A549 (cell line): ENCODE results near the gene ALOX5. TPM values are rescaled to one million over a fixed set of nuclear protein-coding genes. Genes with fewer than 3 reads are reported as not detected.

Experiments used
- ATAC-seq, 2 experiments: fragments of 200-7000 bp in 1 of 2; fragments of >200 bp in 1 of 2; cut with Nextera tagmentation in 1 of 2; cut with Tn5 transposase in 1 of 2; 3 replicates each; pipeline versions ENCODE4 v1.8.0 to v1.9.1; 2018 to 2020; ENCODE audit warnings: mild to moderate bottlenecking in 1 of 2, moderate library complexity in 1 of 2
- CTCF ChIA-PET: fragments of 300-600 bp; sonication (Branson Sonifier 250); formaldehyde crosslinking; extraction: SDS; loops from one replicate; lab custom pipeline; 2021; ENCODE audit warnings: antibody characterized with exemption, inconsistent platforms; lab: Yijun Ruan, JAX
- POLR2A ChIA-PET: fragments of 350-600 bp; formaldehyde crosslinking; extraction: SDS; loops from one replicate; lab custom pipeline; 2021; ENCODE audit warnings: antibody characterized with exemption, inconsistent platforms; lab: Yijun Ruan, JAX
- DNase-seq, 2 experiments: peaks; one replicate each; pipeline versions ENCODE4 v3.0.0 to v3.0.0-alpha.2; 2011 to 2016; ENCODE audit warnings: low read depth in 1 of 2, low spot score in 1 of 2
- FAIRE-seq: peaks from 2 replicates; lab custom pipeline; 2011; peaks lifted over from hg19 to GRCh38; lab: Jason Lieb, UNC
- H3K27ac ChIP-seq, 2 experiments: fragments of >200 bp; sonication (Bioruptor Twin); formaldehyde crosslinking; 3 replicates each; pipeline ENCODE4 v1.5.1; 2016 to 2017
- H3K4me1 ChIP-seq: fragments of >200 bp; sonication (Bioruptor Twin); formaldehyde crosslinking; 3 replicates; pipeline ENCODE4 v1.6.1; 2016
- H3K4me2 ChIP-seq: fragments of >200 bp; sonication (Bioruptor Twin); formaldehyde crosslinking; 3 replicates; pipeline ENCODE4 v1.6.1; 2016
- H3K4me3 ChIP-seq: fragments of >200 bp; sonication (Bioruptor Twin); formaldehyde crosslinking; 3 replicates; pipeline ENCODE4 v1.5.1; 2016
- H3K9me3 ChIP-seq: fragments of >200 bp; sonication (Bioruptor Twin); formaldehyde crosslinking; 3 replicates; pipeline ENCODE4 v1.6.1; 2016
- ATOH8 ChIP-seq: fragments of 250-450 bp; sonication (Bioruptor Pico); IDR thresholded peaks from 2 replicates; pipeline ENCODE4 v1.5.0; 2020; ENCODE audit warnings: low read depth, mild to moderate bottlenecking, moderate library complexity
- BHLHE40 ChIP-seq: IDR thresholded peaks from 2 replicates; pipeline ENCODE4 v1.6.1; 2012; ENCODE audit warnings: low read depth, low read length, inconsistent platforms
- CBX8 ChIP-seq: fragments of 200-600 bp; sonication (generic); IDR thresholded peaks from 2 replicates; pipeline ENCODE4 v1.6.1; 2016
- CHD4 ChIP-seq: fragments of 200-600 bp; sonication (generic); IDR thresholded peaks from 2 replicates; pipeline ENCODE4 v1.6.1; 2016; ENCODE audit warnings: antibody characterized with exemption, mild to moderate bottlenecking, borderline replicate concordance
- CTCF ChIP-seq: fragments of >200 bp; sonication (Bioruptor Twin); formaldehyde crosslinking; IDR thresholded peaks from 3 replicates; pipeline ENCODE4 v1.5.1; 2016
- EHMT2 ChIP-seq: fragments of 200-600 bp; sonication (generic); IDR thresholded peaks from 2 replicates; pipeline ENCODE4 v1.6.1; 2016; ENCODE audit warnings: antibody characterized with exemption, low read depth, mild to moderate bottlenecking, moderate library complexity
- ELK1 ChIP-seq: fragments of 150-350 bp; IDR thresholded peaks from 2 replicates; pipeline ENCODE4 v1.6.1; 2014; ENCODE audit warnings: low read depth, mild to moderate bottlenecking, low read length
- GATA3 ChIP-seq: IDR thresholded peaks from 2 replicates; pipeline ENCODE4 v1.6.1; 2012; ENCODE audit warnings: borderline replicate concordance
- HEYL ChIP-seq: fragments of 250-450 bp; sonication (Bioruptor Pico); IDR thresholded peaks from 2 replicates; pipeline ENCODE4 v1.8.0; 2021; ENCODE audit warnings: mild to moderate bottlenecking, moderate library complexity
- HMGXB4 ChIP-seq: fragments of 250-450 bp; sonication (Bioruptor Pico); IDR thresholded peaks from 2 replicates; pipeline ENCODE4 v1.5.0; 2021; ENCODE audit warnings: mild to moderate bottlenecking, moderate library complexity, borderline replicate concordance
- HOXA7 ChIP-seq: fragments of 250-450 bp; sonication (Bioruptor Pico); IDR thresholded peaks from 2 replicates; pipeline ENCODE4 v1.5.0; 2020; ENCODE audit warnings: mild to moderate bottlenecking, moderate library complexity
- HOXB5 ChIP-seq: fragments of 250-450 bp; sonication (Bioruptor Pico); IDR thresholded peaks from 2 replicates; pipeline ENCODE4 v1.5.0; 2020; ENCODE audit warnings: mild to moderate bottlenecking, moderate library complexity
- JUN ChIP-seq, 2 experiments: fragments of >200 bp; sonication (Bioruptor Twin); formaldehyde crosslinking; IDR thresholded peaks; 2 replicates in 1 of 2; 3 replicates in 1 of 2; pipeline ENCODE4 v1.6.1; 2016 to 2017
- MAX ChIP-seq: IDR thresholded peaks from 2 replicates; pipeline ENCODE4 v1.6.1; 2012
- NFE2L2 ChIP-seq: fragments of 150-350 bp; conservative IDR thresholded peaks from 2 replicates; pipeline ENCODE4 v1.6.1; 2014; ENCODE audit warnings: low read length
- NR3C1 ChIP-seq: fragments of >200 bp; sonication (Bioruptor Twin); formaldehyde crosslinking; IDR thresholded peaks from 3 replicates; pipeline ENCODE4 v1.6.1; 2017
- PBX3 ChIP-seq: IDR thresholded peaks from 2 replicates; pipeline ENCODE4 v1.6.1; 2012
- PHF8 ChIP-seq: fragments of 200-600 bp; sonication (generic); IDR thresholded peaks from 2 replicates; pipeline ENCODE4 v1.6.1; 2016; ENCODE audit warnings: low read depth, mild to moderate bottlenecking, antibody characterized with exemption, moderate library complexity, borderline replicate concordance
- RAD21 ChIP-seq, 2 experiments: fragments of >200 bp in 1 of 2; sonication (Bioruptor Twin) in 1 of 2; formaldehyde crosslinking in 1 of 2; IDR thresholded peaks in 1 of 2; conservative IDR thresholded peaks in 1 of 2; 2 replicates in 1 of 2; 3 replicates in 1 of 2; pipeline ENCODE4 v1.6.1; 2012 to 2018; ENCODE audit warnings: inconsistent platforms in 1 of 2
- RARB ChIP-seq: fragments of 250-450 bp; sonication (Bioruptor Pico); IDR thresholded peaks from 2 replicates; pipeline ENCODE4 v1.8.0; 2021; ENCODE audit warnings: mild to moderate bottlenecking, moderate library complexity
- SREBF2 ChIP-seq: fragments of 450-650 bp; IDR thresholded peaks from 2 replicates; pipeline ENCODE4 v1.6.1; 2014; ENCODE audit warnings: mild to moderate bottlenecking, moderate library complexity
- USF2 ChIP-seq: fragments of 450-650 bp; IDR thresholded peaks from 2 replicates; pipeline ENCODE4 v1.6.1; 2014; ENCODE audit warnings: antibody characterized with exemption
- ZC3H11A ChIP-seq: fragments of 450-650 bp; IDR thresholded peaks from 2 replicates; pipeline ENCODE4 v1.6.1; 2014; ENCODE audit warnings: antibody characterized with exemption, mild to moderate bottlenecking
- WGBS: methylation state at CpG from one replicate; pipeline ENCODE4 v1.1.6; 2017; ENCODE audit errors: missing lambda C conversion rate; 5-methylcytosine and 5-hydroxymethylcytosine counted together
- polyA plus RNA-seq, 4 experiments: library from polyadenylated mRNA; depleted of rRNA in 3 of 4; stranded (reverse); fragments of >200 nt; fragmentation: RNase III in 1 of 4; extraction: RNeasy Plus Mini Kit Qiagen cat#74134 plus additional on column Dnase treatment in 1 of 4; gene quantifications; 2 replicates in 3 of 4; 3 replicates in 1 of 4; pipeline ENCODE4 v1.2.3, GENCODE V29; 2011 to 2017

Gene ALOX5
- polyA plus RNA-seq, 2 of the 4 experiments (the other 2 are of a cell fraction) = 0.18 to 0.40 TPM

GRCh38 chr10:45451407-45451806 is 77.4 kb downstream of the ALOX5 start (continued):
- TF ChIP-seq CHD4 = no peak

GRCh38 chr10:45452268-45452667 is 78.3 kb downstream of the ALOX5 start:
- DNase-seq = no peak
- TF ChIP-seq PBX3 = no peak
- no peak for TF ChIP-seq CTCF
- no peak for TF ChIP-seq NR3C1
- no peak for TF ChIP-seq HEYL (CRISPR knock-in tag)
- TF ChIP-seq ATOH8 (CRISPR knock-in tag) = no peak
- TF ChIP-seq USF2 = no peak
- TF ChIP-seq RAD21 (conservative IDR thresholded peaks at IDR 0.05 in 1 of 2, IDR thresholded peaks at IDR 0.05 in 1 of 2) = no peak
- no peak for TF ChIP-seq PHF8
- no peak for TF ChIP-seq NFE2L2
- no peak for TF ChIP-seq CBX8
- no peak for TF ChIP-seq HMGXB4 (CRISPR knock-in tag)
- TF ChIP-seq RARB (CRISPR knock-in tag) = no peak
- no peak for TF ChIP-seq HOXB5 (CRISPR knock-in tag)
- H3K4me2 ChIP-seq = no peak overlapping the region
- ATAC-seq = no peak
- no peaks in the 10 kb centered on the region for H3K4me1 ChIP-seq
- H3K27ac ChIP-seq = no peak overlapping the region
- POLR2A ChIA-PET = no interaction called here
- no peak overlapping the region for H3K4me3 ChIP-seq
- no peak for FAIRE-seq
- CTCF ChIA-PET = interaction anchor here (4.6 kb wide), 1 partner anchor 13 kb away, joined by 30 read pairs; no protein-coding TSS in a partner anchor
- no peaks in the 10 kb centered on the region for H3K9me3 ChIP-seq

GRCh38 chr10:45452743-45453452 is 78.9 kb downstream of the ALOX5 start:
- WGBS = 85% methylated on average over 5 of the region's 7 CpGs
- no peak for FAIRE-seq
- CTCF ChIA-PET = interaction anchor here (0.9 to 4.6 kb wide), 4 partner anchors 10 to 203 kb away, joined by 3 to 30 read pairs (median 4); no protein-coding TSS in a partner anchor

More at GRCh38 chr10:45452743-45453452, 78.9 kb downstream of the ALOX5 start:
- POLR2A ChIA-PET = no interaction called here
- ATAC-seq (no peak), DNase-seq (no peak)
- Histone ChIP-seq H3K27ac (no peak overlapping the region), H3K4me2 (no peak overlapping the region)
- TF ChIP-seq PHF8 (no peak), EHMT2 (no peak), BHLHE40 (no peak), HOXB5 (CRISPR knock-in tag) (no peak), JUN (IDR thresholded peaks at IDR 0.05) (no peak), HOXA7 (CRISPR knock-in tag) (no peak), SREBF2 (no peak), ELK1 (no peak), ZC3H11A (no peak), GATA3 (no peak), CTCF (no peak), MAX (no peak), NFE2L2 (no peak)
- TF ChIP-seq, all 56 proteins: peak for 0
- H3K4me1 ChIP-seq = no peaks in the 10 kb centered on the region
- H3K9me3 ChIP-seq = no peaks in the 10 kb centered on the region
- H3K4me3 ChIP-seq = no peak overlapping the region
